GM19043 (cell line): ENCODE results near the gene ITSN2.

Source experiments
- ATAC-seq: cut with Tn5 transposase; IDR thresholded peaks from one replicate; pipeline ENCODE4 v1.9.1; 2021; ENCODE audit warnings: low read depth; ENCODE audit not compliant: unreplicated experiment

Gene ITSN2

DNA sequence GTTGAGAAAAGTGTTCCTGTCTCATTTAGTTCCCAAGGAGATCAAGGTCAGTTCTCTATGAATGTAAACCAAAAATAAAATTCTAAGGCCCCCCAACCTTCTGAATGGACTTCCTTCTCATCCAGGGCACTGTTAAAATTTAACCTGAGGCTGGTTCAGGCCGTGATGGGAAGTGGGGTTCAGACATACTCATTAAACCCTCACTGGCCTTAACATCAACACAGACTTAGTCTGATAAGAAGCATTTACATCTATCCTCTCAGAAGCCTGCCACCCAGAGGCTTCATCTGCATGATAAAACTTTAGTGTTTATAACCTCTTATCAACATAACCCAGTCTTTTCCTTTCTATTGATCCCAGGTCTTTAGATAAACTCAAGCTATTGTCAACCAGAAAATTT lies 22.4 kb downstream of the ITSN2 start:
- ATAC-seq = no peak

DNA sequence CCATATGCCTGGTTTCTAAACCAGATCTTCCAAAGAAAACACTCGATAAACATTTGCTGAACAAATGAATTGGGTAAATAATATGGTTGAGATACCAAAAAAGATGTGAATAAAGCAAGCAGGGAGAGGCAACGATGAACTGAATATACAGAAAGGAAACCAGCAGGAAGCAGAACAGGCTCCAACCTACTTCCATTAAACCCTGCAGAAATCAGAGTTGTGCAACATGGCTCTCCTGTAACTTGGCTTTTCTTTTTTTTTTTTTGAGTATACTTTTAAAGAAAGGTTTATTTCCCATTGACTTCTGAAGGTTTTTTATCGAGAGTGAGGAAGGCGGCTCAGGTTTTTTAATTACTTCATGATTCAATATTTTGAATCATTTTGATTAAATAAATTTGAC lies 23.5 kb downstream of the ITSN2 start:
- no peak for ATAC-seq

DNA sequence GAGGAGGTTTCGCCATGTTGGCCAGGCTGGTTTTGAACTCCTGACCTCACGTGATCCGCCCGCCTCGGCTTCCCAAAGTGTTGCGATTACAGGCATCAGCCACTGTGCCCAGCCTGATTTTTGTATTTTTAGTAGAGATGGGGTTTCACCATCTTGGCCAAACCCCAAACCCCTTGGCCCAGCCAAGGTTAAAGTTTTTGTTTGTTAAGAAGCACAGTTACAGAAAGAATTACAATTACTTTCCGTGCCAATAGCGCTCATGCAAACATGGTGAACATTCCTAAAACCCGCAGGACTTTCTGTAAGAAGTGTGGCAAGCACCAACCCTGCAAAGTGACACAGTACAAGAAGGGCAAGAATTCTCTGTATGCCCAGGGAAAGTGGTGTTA lies 26.1 kb downstream of the ITSN2 start:
- no peak for ATAC-seq

DNA sequence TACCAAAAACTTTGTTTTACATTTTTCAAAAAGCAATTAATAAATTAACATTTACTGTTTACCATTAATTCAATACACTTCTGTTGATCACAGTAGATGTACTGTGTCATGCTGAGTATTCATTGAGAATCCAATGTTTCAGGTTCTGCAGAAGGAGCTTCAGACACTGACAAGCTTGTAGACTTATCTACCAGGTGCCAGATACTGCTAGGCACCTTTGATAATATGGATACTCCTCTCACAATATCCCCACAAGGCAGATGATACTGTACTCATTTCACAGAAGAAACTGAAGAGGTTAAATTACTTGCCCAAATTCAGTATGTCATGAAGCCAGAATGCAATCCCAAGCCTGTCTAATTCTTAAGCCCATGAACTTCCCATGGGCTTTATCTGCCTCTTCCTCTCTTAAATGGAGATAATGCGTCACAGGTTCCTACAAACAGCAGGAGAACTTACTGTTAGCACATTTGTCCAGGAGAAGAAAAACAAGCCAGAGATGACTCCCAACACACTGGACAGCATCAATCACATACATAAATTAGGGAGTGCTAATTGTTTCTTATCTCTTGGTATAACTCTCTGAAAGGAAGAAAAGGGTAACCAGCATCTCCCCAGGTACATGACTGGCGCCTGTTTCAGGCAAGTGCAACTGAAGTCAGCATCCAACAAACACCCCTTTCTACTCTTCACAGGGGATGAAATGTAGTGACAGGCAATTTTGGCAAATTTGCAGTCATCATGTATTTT lies 27.4 kb downstream of the ITSN2 start:
- ATAC-seq = no peak

DNA sequence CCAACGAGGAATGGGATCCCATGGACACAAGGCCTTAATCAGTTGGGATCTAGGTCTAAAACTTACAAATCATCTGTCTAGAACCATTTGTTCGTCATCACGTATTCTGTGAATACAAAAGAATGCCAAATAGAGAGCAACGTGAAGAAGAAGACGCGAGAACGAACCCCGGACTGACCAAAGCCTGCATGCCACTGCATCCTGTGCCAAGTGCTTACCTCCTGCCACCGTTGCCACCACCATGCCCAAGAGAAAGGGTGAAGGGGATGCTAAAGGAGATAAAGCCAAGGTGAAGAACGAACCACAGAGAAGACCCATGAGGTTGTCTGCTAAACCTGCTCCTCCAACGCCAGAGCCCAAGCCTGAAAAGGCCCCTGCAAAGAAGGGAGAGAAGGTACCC lies 30.2 kb downstream of the ITSN2 start:
- no peak for ATAC-seq

DNA sequence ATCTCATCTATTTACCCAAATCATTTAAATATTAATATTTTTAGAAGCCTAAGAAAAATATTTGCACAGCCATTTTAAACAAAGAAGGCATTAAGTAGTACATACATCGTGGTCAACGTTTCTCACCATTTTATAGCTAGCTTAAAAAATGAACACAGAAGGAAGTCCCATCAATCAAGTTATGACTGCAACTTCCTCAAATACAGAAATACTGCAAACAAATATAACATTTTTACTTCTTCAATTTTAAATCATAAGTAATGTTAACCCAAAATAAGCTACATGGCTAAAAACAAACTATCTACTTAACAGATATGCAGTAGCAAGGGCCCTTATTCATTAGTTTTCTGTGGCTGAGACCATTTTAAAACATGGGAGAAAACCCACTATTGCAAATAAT lies 30.6 kb downstream of the ITSN2 start:
- no peak for ATAC-seq

DNA sequence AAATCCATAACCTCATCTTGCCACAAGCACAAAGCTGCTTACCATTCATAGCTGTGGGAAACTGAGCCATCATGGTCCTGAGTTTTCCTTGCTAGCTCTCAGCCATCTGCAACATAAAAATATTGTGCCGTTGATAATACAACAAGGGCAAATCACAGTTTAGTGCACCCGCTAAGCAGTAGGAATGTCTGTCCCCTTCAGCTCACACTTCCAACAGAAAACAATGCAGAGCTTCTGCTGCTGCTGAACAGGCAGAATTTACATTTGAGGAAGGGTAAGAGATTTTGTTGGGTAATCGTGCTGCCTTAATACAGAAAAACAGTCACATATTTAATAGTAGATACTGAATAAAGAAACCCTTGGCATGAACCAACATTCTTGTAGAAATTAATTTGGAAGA lies 32.3 kb downstream of the ITSN2 start:
- ATAC-seq = no peak

DNA sequence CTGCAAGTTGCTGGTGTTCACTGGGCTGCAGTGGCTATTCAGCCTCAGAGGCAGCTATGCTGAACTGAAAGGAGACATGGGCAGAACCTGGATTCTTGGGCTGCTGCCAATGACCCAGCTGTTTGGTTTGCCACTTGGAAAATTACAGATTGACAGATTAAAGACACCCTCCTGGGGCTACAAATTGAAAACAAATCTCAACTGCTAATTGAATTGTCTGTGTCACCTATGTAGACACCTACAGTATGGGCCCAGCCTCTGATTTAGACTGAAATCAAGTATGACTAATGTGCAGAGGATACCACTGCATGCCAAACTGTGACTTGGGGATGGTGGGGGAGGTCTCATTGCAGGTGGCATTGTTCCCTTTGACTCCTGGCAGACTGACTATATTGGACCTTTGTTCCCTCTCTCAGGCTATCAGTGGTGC lies 42.8 kb downstream of the ITSN2 start:
- ATAC-seq = no peak

DNA sequence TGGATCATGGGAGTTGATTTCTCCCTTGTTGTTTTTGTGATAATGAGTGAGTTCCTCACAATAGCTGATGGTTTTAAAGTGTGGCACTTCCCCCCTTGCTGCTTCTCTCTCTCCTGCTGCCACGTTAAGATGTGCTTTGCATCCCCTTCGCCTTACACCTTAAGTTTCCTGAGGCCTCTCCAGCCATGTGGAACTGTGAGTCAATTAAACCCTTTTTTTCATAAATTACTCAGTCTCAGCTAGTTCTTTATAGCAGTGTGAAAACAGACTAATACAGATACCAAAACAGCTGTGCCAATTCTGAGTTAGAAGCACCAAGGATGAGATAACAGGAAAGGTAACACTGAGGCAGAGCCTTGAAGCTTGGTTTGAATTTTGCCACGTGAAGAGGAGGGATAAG lies 44.7 kb downstream of the ITSN2 start:
- ATAC-seq = peak; percentile 61

DNA sequence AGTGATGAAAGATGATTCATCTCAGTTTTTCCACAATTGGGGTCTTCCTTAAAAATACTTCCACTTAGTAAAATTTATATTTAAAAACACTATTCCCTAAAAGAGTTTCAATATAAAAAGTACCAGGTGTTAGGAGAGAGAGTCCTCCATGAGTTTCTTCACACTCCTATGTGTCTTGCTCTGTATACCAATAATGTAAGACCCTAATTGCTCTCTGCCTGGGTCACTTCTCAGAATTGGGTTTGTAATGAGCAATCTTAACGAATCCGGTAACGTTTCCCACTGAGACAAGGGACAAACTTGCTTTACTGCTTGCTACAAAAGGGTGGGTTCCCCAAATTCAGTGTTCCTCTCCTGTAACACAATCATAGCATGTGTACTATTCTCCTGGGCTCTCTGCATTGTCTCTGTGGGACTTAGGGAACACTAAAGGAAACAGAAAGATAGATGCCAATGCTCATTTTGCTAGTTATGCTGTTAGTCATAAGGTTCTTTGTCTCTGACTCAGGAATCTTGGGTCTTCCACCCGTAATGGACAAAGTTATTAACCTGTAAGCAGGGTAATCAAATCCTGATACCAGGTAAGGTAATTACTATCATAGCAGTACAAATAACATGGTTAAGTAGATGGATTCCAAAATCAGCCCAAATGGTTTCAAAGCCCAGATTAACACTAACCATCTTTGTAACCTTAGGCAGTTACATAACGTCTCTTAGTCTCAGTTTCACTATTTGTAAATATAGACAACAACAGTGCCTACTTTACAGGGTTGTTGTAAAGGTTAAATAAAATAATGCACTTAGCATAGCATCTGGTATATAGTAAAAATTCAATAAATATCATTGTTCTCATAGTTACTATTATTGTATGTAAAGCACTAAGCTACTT lies 46.3 kb downstream of the ITSN2 start:
- ATAC-seq = no peak

DNA sequence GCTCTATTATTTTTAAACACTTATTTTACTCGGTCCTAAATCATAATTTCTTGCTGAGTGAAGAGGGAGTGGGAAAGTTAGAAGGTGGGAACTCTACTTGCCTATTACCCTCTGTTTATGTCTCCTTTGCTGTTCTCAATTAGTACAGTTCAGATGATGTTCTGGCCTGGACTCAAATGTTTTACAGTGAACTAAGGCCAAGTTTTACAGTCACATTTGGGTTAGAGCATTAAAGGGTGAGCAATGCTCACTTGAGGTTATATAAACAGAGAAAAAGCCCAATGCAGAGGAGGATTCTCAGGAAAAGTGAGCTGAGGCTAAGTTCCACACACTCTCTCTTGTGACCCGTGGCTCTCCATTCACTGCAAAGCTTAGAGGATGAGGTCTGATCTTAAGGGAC lies 52.4 kb downstream of the ITSN2 start:
- no peak for ATAC-seq

DNA sequence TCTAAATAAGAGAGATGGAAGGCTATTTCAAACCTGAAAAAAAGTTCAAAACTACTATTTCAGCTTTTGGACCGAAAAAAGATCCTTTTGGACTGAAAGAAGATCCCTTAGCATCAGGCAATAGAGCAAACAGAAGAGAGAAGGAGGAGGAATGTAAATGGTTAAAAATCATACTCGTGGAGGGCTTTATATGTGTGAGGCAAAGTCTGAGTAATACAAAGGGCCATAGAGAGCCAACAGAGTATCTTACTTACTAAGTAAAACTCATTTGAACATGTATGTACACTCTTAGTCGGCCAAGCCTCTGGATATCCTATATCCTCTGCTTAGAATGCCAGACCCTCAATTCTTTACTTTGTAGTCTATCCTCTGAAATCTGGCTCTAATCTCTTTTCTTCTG lies 55.7 kb downstream of the ITSN2 start:
- no peak for ATAC-seq

DNA sequence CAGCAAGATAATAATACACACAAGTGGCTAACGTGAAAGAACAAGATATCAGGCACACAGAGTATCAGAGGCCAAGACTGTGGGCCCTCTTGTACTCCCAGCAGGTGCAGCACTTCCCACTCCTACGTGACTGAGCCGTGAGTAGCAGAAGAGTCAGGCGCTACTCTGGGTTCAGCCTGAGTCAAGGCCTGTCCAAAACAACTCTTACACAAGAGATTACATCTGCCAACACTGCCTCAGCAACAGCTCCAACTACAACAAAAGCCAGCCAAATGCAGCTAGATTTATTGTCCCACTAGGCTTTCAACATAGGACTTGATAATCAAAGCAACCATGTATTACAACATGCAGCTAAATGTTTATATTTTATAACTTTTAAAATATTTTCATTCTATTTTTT lies 56.2 kb downstream of the ITSN2 start:
- no peak for ATAC-seq

DNA sequence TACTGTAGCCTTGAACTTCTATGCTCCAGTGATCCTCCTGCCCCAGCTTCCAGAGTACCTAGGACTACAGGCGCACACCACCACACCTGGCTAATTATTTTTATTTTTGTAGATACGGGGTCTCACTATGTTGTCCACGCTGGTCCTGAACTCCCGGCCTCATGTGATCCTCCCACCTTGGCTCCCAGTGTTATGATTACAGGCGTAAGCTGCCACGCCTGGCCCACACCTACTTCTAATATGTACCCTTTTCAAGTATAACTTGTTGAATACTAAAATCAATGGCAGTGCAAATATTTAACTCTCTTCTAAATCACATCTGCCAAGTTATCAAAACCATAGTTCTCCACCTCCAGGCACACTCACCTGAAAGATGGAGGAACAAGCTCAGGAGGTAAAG lies 58.7 kb downstream of the ITSN2 start:
- no peak for ATAC-seq

DNA sequence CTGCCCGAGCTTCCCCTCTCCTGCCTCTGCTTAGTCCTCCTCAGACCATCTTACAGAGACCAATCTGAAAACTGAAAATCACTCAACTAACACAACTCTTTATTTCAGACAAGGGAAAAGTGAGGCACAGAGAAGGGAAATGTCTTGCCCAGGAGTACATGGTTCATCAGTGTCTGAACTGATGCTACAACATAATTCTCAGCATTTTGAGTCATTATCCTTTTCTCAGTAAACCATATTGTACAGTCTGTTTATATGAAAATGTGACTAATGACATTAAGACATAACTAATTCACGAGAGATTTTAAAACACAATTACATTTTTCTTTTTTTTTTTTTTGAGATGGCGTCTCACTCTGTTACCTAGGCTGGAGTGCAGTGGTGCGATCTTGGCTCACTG lies 62.7 kb downstream of the ITSN2 start:
- ATAC-seq = no peak

DNA sequence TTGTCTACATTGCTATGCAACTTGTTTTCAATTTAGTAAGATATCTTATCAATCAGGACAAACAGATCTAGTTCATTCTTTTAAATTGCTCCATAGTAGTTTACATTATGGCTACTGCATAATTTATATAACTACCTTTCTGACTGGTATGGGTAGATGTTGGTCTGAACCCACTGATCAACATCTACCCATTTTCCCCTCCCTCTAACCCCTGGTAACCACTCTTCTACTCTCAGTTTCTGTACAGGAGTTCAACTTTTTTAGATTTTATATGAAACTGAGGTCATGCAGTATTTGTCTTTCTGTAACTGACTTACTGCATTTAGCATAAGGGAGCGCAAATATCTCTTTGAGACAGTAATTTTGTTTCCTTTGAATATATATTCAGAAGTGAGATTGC lies 73.2 kb downstream of the ITSN2 start:
- no peak for ATAC-seq

DNA sequence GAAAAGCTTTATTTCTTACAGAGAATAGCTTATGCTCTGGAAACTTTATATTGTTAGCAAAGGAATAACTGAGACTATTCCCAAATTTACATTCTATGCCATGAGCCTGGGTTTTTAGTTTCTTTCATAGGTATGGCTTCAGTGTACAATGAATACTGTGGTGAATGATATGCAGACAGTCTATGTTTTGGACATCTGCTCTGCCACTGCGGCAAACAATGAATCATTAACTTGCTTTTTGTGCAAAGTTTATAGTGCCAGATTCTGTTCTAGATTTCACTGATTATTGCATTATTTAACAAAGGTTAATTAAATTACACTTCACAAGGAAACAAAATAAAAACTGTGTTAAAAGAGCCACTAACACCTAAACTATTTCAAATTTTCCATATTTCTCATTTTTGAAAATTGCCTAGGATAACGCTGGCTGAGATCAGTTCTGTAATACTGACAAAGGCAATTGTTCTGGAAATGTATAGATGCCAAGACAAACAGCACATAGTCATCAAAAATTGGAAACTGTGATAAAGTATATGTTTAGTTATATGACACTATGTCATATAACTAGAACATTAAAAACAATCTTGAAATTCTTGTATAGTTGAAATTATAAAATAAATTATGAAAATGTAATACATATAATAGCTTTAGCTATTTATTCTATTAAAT lies 74.7 kb downstream of the ITSN2 start:
- no peak for ATAC-seq

DNA sequence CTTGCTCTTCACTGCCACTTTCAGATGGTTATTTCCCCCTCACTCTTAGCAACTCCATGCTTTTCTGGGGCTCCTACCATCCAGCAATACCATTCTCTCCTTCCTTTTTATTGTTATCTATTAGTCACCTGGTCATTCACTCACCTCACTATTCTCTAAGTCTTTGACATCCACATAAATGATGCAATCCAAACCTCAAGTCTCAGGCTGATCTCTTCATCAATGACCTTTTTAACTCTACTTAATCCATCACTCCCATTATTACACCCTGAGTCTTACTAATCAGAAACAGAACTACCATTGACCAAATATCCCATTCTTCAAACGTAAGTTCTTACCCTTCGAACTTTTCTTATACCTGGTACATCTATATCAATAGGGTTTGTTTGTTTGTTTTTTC lies 79.7 kb downstream of the ITSN2 start:
- ATAC-seq = no peak

DNA sequence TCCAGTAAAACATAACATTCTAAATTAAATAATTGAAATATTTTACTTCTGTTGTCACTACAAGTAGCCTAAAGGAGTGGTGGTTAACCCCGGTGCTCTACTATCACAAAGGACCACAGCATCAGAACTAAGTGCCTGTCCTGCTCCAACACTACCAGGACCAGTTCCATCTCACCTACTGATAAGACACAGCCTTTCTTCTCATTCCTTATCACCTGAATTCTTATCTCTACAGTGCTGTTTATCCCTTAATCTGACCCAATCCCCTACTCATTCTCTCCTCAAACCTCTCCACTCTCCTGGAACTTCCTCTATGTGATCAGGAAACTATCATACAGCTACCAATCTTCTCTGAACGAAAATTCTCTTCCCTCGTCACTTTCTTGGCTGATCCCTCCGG lies 80.2 kb downstream of the ITSN2 start:
- no peak for ATAC-seq

DNA sequence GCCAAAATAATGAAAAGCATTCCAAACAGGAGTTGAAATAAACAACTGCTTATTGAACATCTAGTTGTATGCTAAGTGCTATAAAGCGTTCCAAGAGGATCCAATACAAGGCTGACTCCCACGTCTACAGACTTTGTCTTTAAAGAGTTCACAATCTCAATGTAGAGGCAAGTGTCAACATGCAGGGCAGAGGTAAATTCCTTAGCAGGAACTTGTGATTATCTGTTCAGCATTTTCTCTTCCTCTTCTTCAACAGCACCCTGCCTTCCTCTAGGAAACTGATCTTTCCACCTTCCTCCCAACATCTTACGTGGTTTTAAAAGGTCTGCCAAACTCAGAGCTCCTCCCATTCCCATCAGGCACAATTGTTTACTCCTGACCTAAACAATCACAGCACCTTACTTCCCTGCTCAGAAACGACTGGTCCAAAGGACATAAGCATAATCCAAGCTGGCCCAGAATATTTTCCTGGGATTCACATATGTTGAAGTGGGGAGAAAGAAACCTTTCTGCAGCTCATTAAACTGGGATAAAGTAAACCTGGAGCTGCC lies 83.9 kb downstream of the ITSN2 start:
- no peak for ATAC-seq

DNA sequence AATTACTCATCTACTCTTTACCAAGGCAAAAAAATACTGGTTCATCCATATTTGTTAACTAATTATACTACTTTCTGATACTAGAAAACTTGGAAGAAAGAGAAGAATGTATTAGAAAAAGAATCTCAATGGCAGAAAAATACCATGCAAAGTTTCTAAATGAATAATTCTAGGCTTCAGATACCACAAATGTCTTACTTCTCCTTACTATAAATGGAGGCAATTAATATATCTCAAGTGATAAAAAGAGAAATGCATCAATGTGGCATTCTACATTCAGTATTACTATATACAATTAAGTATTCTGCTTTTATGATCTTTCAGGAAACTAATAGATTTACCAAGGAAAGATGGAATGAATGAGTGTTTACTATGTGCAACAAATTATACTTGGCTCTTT lies 85.5 kb downstream of the ITSN2 start:
- no peak for ATAC-seq
